NCI-H2029 treated with DMSO at 0.1 percent for 48 hours (cell line): ENCODE results near the gene KRCC1.
"Not testable (repeated sequence)": the region's sequence is repeated elsewhere in the genome, so short reads cannot be mapped to it uniquely, and the experiment has no call there.

Experiments
- DNase-seq: peaks from one replicate; lab custom pipeline; 2025; lab: John Stamatoyannopoulos, UW

Gene KRCC1

DNA sequence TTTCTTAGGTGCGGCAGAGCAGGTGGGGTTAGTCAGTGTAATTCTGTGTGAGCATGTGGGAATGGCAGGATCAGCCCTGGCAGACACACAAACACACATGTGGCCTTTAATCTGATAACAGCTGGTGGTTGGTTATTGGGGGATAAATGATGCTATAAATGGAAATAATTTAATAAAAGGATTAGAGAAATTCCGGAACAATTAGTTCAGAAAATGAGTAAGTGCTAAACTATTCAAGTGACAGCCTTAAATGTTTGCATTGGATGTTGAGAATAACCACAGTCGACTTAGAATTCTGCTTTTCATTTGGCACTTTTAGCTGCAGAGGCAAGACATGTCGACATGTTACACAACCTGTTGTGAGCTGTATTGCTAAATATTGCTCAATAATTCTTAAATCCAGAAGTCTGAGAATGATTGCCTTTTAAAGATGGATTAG, 19.3 kb upstream of the KRCC1 start:
- DNase-seq: no peak

DNA sequence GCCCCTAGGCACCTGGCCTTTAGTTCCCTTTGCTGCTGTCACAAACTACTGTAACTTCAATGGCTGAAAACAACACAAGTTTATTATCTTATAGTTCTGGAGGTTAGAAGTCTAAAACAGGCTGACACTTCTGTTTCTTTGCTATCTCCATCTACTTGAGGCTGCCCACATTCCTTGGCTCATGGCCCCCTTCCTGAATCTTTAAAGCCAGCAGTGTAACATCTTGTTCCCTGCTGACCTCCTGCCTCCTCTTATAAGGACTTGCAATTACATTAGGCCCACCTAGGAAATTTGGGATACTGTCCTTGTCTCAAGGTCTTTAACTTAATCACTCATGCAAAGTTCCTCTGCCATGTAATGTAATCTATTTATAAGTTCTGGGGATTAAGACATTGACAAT, 18.6 kb upstream of the KRCC1 start:
- no peak for DNase-seq

DNA sequence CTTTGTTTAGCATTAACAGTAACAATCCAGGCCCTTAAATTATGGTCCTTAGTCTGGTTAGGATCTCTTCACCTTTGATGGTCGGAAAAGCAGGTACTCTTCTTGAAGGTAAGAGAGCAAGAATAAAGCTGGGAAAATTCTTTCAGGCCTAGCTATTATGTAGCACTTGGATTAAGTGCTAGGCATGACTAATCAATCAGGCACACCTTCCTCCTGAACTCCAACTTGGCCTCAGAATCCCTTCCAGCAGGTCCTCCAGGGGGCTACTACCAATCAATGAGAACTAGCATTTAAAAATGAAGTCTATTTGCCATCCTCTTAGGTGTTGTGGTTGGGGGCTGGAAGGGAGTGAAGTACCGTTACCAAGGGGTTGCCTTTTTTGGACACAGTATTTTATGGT, 15.8 kb upstream of the KRCC1 start:
- no peak for DNase-seq

DNA sequence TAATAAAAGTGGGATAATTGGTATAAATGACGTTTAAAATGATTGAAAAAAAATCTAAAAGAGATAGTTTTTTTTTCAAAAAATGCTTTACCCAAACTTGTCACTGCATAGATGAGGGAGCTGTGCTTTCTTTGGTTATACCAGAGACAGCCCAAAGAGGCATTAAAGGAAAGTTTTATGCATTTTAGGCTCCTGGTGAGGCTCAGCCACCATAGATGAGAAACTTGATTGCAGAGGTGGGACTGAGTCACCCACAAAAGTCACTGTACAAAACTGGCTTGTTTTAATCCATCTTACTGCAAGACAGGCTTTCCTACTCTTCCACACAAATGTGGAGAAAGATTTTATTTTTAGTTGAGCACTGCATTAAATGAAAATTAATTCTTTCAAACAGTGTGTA, 14.5 kb upstream of the KRCC1 start:
- DNase-seq: no peak

DNA sequence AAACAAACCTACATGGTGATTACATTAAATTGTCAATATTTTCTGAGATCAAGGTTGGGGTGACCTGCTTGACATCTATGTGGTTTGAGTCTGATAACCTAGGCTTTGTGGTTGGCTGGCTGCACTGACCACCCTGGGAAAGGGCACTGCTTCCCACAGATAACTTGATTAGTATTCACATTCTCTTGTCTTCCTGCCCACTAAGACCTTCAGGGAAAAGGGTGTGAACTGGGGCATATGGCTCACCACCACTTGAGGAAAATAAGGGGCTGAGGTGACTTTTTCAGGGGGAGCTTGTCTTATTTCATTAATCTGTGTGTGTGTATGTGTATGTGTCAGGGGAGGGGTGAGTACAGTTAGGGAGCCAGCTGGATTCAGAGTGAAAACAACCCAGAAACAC, 13.5 kb upstream of the KRCC1 start:
- no peak for DNase-seq

DNA sequence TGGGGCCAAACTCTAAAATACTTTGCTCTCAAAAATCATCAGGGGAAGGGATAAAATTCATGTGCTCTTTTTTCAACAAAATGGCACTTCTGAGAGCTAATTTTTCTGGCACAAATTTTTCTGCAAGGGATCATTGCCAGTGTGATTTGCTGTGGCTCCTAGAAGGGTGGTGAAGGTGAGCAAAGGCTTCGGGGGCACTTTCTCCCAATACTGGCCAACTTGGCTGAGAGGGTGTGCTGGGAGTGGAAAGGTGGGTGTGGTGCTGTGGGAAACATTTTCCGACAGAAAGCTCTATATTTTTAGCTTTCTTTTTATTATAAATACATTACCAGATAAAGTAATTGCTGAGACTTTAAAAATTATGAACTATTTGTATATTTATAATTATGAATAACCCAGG, 12.5 kb upstream of the KRCC1 start:
- DNase-seq: no peak

DNA sequence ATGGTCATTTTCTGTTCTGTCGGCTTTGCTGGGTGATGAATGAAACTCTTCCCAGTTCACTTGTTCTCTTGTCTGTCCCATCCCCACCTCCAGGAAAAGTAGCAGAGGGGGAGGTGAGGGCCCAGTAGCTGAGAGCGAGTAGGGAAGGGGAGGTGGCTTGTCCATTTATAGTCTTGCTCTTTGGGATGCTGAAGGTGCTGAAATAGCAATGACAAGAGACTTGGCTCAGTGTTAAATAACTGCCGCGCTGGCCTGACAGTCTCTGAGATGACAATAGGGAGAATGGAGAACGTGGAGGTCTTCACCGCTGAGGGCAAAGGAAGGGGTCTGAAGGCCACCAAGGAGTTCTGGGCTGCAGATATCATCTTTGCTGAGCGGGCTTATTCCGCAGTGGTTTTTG, 12.0 kb upstream of the KRCC1 start, which contains the start of gene SMYD1:
Gene SMYD1, plus strand, starts transcription at position 228 of the 400 bp plus-strand sequence. Its CDS starts 40 bp downstream, at position 268.
- no peak for DNase-seq

DNA sequence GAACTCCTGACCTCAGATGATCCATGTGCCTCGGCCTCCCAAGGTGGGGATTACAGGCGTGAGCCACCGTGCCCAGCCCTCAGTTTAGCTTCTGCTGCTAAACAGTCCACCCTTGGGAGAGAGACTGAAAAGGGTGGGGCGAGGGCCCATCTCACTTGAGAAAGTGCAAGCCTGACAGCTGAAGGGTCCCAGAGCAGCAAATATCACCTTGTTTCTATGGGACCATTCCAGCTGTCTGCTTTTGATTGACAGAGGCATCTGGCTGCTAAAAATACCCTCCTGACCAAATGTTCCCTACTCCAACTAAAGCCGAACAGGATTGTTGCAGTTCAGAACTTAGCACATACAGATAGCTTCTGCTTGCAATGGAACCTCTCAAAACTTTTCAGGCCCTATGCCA, 11.6 kb upstream of the KRCC1 start:
- DNase-seq: no peak

- no peak for DNase-seq
Measured at GRCh38 chr2:88066543-88066942, 11.0 kb upstream of the KRCC1 start.

GRCh38 chr2:88061295-88061694, 5.7 kb upstream of the KRCC1 start:
- DNase-seq: no peak

DNA sequence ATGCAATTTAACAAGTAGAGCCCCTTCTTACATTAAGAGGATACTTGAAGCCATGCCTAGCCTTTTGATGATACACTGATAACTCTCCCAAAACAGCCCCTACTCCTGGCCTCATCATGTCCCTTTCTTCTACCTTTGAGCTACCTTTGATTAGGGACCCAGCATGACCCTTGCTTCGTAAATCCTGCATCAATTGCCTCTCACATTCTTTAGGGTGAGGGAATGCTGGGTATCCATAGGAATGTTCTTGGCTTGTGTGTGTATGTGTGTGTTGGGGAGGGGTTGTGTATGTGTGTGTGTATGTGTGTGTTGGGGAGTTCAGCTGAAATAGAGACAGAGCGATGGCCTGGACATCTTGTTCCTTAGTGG, 5.3 kb upstream of the KRCC1 start:
- DNase-seq: no peak

GRCh38 chr2:88059979-88060906, 4.7 kb upstream of the KRCC1 start:
- DNase-seq: peak; percentile 43

DNA sequence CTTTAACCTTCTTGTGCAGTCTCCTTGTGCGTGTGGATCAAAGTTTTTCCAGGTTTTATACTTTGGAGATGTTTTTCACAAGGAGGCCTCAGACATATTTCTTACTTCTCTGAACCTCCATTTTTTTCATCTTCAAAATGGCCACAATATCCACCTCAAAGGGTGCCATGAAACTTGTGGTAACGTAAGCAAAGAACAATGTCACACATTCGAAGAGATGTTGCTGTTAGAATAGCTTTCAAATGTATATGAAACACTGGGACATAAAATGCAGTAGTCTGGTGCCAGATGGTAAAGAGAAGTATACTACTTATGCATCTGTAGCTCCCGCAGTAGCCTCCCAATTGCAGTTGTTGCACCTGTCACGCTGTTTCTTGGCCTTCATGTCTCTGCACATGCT, 2.6 kb upstream of the KRCC1 start:
- no peak for DNase-seq

DNA sequence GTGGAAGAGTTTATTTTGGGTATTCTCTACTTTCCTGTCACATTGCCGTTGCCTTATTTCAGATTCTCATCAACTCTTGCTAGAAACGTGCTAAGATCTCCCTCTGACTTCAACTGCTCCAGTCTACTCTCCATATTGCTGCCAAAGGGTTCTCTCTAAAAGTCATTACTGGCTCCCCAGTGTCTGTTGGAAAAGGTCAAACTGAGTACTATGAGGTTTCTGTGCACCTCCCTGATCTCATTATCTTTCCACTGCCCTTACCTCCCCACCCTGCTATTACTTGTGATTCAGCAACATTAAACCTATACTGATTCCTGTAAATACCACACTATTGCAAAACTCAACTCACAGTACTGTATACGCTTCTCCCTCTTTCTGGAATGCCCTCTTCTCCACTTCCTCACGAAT, 1.9 kb upstream of the KRCC1 start:
- DNase-seq: no peak

GRCh38 chr2:88054782-88055370, 707 bp downstream of the KRCC1 start:
- DNase-seq: no peak

GRCh38 chr2:88053934-88054781, 1.4 kb downstream of the KRCC1 start:
- no peak for DNase-seq

- no peak for DNase-seq
Measured at GRCh38 chr2:88053296-88053695, 2.3 kb downstream of the KRCC1 start.

- DNase-seq: no peak
Measured at GRCh38 chr2:88051792-88052191, 3.8 kb downstream of the KRCC1 start.

DNA sequence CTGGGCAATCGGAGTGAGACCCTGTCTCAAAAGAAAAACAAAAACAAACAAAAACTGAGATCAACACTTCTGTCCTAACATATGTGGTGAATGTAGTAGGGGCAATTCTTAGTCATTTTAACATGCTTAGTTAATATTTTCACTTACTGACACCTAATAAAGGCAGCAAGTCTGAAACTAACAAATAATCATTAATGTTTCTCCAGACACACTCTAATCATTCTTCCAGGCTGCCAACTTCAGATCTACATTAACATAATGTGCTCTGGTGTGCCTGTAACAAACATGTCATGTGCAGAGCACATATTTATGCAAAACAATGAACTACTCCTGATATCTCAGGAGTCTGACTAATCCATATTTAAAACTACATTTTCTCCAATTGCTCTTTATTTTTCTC, 6.0 kb downstream of the KRCC1 start:
- no peak for DNase-seq

- no peak for DNase-seq
Measured at GRCh38 chr2:88048541-88048940, 7.0 kb downstream of the KRCC1 start.

DNA sequence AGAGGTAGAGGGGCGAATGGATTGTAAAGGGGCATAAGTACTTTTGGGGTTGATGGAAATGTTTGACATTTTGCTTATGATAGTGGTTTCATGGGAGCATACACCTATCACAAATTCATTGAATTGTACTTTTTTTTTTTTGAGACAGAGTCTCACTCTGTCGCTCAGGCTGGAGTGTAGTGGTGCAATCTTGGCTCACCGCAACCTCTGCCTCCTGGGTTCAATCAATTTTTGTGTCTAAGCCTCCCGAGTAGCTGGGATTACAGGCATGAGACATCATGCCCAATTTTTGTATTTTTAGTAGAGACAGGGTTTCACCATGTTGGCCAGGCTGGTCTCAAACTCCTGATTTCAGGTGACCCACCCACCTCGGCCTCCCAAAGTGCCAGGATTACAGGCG, 10.0 kb downstream of the KRCC1 start:
- not testable (repeated sequence) for DNase-seq

DNA sequence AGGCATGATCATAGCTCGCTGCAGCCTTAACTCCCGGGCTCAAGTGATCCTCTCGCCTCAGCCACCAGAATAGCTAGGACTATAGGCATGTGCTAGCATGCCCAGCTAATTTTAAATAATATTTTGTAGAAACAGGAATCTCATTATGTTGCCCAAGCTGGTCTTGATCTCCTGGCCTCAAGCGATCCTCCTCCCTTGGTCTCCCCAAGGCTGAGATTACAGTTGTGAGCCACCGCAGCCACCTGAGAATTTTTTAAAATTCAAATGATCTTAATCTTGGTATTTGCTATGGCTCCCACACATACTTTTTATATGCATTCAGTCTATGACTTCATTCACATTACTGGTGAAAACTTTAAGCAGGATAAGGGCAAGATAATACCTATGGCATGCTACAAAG, 13.1 kb downstream of the KRCC1 start:
- no peak for DNase-seq
